ENCODE results near the gene CTNNBIP1. TPM values are rescaled to one million over a fixed set of nuclear protein-coding genes. Genes with fewer than 3 reads are reported as not detected.
"Not testable (repeated sequence)": the region's sequence is repeated elsewhere in the genome, so short reads cannot be mapped to it uniquely, and the experiment has no call there.

CTNNBIP1 gene
- 32.4 and 48.7 TPM in 2 replicates for total RNA-seq

- no peak for DNase-seq (ENCODE audit: low read depth, low spot score)
These were observed at the start of gene CTNNBIP1 for GRCh38 chr1:9910076-9910422. TSS of gene CTNNBIP1 (minus strand) at chr1:9910269. CDS start at chr1:9872064, 38,205 bp downstream.

- no peak for DNase-seq (ENCODE audit: low read depth, low spot score)
These were observed 47.7 kb upstream of the CTNNBIP1 start for GRCh38 chr1:9957726-9958125.

- DNase-seq (ENCODE audit: low read depth, low spot score), result no peak
These were observed 36.2 kb upstream of the CTNNBIP1 start for GRCh38 chr1:9946315-9946714.

- peak; percentile 81 for DNase-seq (ENCODE audit: low read depth, low spot score)
These were observed 33.1 kb upstream of the CTNNBIP1 start, which contains the start of the genes LZIC and NMNAT1 for GRCh38 chr1:9942939-9943788. TSS of gene LZIC (minus strand) at chr1:9943391. CDS start at chr1:9936619, 6,772 bp downstream. TSS of gene NMNAT1 (plus strand) at chr1:9943475. CDS start at chr1:9972074, 28,599 bp downstream.

GRCh38 chr1:9942399-9942938 is 32.4 kb upstream of the CTNNBIP1 start:
- peak; percentile 19 for DNase-seq (ENCODE audit: low read depth, low spot score)

GRCh38 chr1:9929431-9930385 is 19.6 kb upstream of the CTNNBIP1 start:
- no peak for DNase-seq (ENCODE audit: low read depth, low spot score)

- DNase-seq (ENCODE audit: low read depth, low spot score), result no peak
These were observed 17.2 kb upstream of the CTNNBIP1 start for GRCh38 chr1:9927259-9927658.

- DNase-seq (ENCODE audit: low read depth, low spot score), result no peak
These were observed 12.3 kb upstream of the CTNNBIP1 start for GRCh38 chr1:9922342-9922741.

GRCh38 chr1:9920606-9921005 is 10.5 kb upstream of the CTNNBIP1 start:
- DNase-seq (ENCODE audit: low read depth, low spot score), result no peak

GRCh38 chr1:9917901-9918300 is 7.8 kb upstream of the CTNNBIP1 start:
- DNase-seq (ENCODE audit: low read depth, low spot score), result no peak

GRCh38 chr1:9917495-9917894 is 7.4 kb upstream of the CTNNBIP1 start:
- DNase-seq (ENCODE audit: low read depth, low spot score), result not testable (repeated sequence)

GRCh38 chr1:9916452-9916851 is 6.4 kb upstream of the CTNNBIP1 start:
- no peak for DNase-seq (ENCODE audit: low read depth, low spot score)

- no peak for DNase-seq (ENCODE audit: low read depth, low spot score)
These were observed 4.5 kb upstream of the CTNNBIP1 start for GRCh38 chr1:9914610-9914937.

- no peak for DNase-seq (ENCODE audit: low read depth, low spot score)
These were observed 2.3 kb upstream of the CTNNBIP1 start for GRCh38 chr1:9912264-9912936.

- peak; percentile 95 for DNase-seq (ENCODE audit: low read depth, low spot score)
These were observed 532 bp upstream of the CTNNBIP1 start for GRCh38 chr1:9910423-9911178.

- DNase-seq (ENCODE audit: low read depth, low spot score), result no peak
These were observed 629 bp downstream of the CTNNBIP1 start for GRCh38 chr1:9909234-9910046.

- no peak for DNase-seq (ENCODE audit: low read depth, low spot score)
These were observed 1.2 kb downstream of the CTNNBIP1 start for GRCh38 chr1:9908871-9909233.

GRCh38 chr1:9907441-9907840 is 2.6 kb downstream of the CTNNBIP1 start:
- no peak for DNase-seq (ENCODE audit: low read depth, low spot score)

- DNase-seq (ENCODE audit: low read depth, low spot score), result no peak
These were observed 3.6 kb downstream of the CTNNBIP1 start for GRCh38 chr1:9906466-9906865.

GRCh38 chr1:9905010-9905409 is 5.1 kb downstream of the CTNNBIP1 start:
- no peak for DNase-seq (ENCODE audit: low read depth, low spot score)
